HFFc6 (cell line): ENCODE data around the gene FILIP1L. TPM values are rescaled to one million over a fixed set of nuclear protein-coding genes. Genes with fewer than 3 reads are reported as not detected.

Experiments used
- DNase-seq: peaks from one replicate; pipeline ENCODE4 v3.0.0-alpha.2; 2018
- H3K27ac Mint-ChIP-seq: 2 replicates; pipeline ENCODE4 v1.8.0; 2020; ENCODE audit warnings: mild to moderate bottlenecking, mixed read lengths
- H3K27me3 Mint-ChIP-seq: 2 replicates; pipeline ENCODE4 v1.8.0; 2021; ENCODE audit warnings: mild to moderate bottlenecking, moderate library complexity, mixed read lengths; ENCODE audit not compliant: insufficient read depth
- H3K36me3 Mint-ChIP-seq: 2 replicates; pipeline ENCODE4 v1.8.0; 2021; ENCODE audit warnings: low read depth, mixed read lengths
- H3K4me1 Mint-ChIP-seq: 2 replicates; pipeline ENCODE4 v1.8.0; 2020; ENCODE audit warnings: low read depth, mixed read lengths
- H3K4me3 Mint-ChIP-seq: 2 replicates; pipeline ENCODE4 v1.8.0; 2020; ENCODE audit warnings: mild to moderate bottlenecking, moderate library complexity, mixed read lengths
- H3K9me3 Mint-ChIP-seq: 2 replicates; pipeline ENCODE4 v1.8.0; 2020; ENCODE audit warnings: mild to moderate bottlenecking, mixed read lengths
- total RNA-seq, 6 experiments: library from RNA; stranded (reverse); fragmentation: NEBNext Ultra II Directional; extraction: Animal tissue kit (Norgen Biotek cat#: 25700); gene quantifications; 2 replicates in 1 of 6; 3 replicates in 5 of 6; pipeline ENCODE4 v1.2.3, GENCODE V29; 2021
- TF ChIP-seq, protein P1 (sequence below): fragments of 200-600 bp; sonication (generic); IDR thresholded peaks from 2 replicates; pipeline ENCODE4 v1.5.0; 2021; ENCODE audit warnings: antibody characterized with exemption, mild to moderate bottlenecking

FILIP1L gene
- total RNA-seq, 6 experiments from 2014 or later = 37.8 to 54.7 (median 48.2) TPM

DNA sequence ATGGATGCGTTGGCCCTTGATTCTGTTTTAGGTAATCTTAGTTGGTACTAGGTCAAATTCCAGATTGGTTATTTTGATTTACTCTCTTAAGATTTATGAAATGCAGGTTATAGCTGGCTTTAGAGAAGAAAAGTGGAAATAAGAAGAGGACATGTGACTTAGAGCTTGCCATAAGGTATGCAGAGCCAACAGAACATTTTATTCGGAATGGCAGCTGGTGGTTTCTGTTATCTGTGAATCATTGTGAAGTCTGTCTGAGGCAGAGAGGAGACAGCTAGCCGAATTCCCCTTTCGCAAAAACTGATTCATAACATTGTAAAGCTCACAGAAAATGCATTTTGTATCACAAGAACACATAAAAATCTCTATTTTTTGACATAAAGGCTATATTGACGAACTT lies 82.1 kb downstream of the FILIP1L start:
- peak overlapping the region; percentile 57 for H3K4me3 Mint-ChIP-seq
- peaks cover 29% of the 10 kb centered on the region for H3K4me1 Mint-ChIP-seq

DNA sequence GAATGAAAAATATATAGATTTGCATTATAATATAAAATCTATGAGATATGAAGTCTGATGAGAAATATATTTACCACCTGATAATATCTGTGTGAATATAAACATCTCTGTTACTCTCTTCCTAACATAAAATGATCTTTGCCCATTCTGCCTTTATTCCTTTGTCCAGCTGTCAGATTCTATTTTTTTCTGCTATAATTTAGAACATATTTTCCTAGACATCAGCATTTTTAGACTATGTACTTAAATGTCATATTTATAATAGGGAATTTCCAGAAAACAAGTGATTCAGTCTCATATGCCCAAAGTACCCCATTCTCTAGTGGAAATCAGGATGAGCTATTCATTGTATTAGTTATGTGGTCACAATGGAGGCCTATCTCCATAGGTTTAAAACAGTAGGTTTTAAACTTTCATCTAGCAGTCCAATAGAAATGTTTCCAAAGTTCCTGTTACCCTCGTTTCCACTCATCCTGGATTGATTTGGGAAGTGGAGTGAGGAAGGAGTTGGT lies 83.3 kb downstream of the FILIP1L start:
- H3K4me3 Mint-ChIP-seq = no peak overlapping the region
- no peaks in the 10 kb centered on the region for H3K27me3 Mint-ChIP-seq
- no peaks in the 10 kb centered on the region for H3K9me3 Mint-ChIP-seq
- TF ChIP-seq, protein P1, sequence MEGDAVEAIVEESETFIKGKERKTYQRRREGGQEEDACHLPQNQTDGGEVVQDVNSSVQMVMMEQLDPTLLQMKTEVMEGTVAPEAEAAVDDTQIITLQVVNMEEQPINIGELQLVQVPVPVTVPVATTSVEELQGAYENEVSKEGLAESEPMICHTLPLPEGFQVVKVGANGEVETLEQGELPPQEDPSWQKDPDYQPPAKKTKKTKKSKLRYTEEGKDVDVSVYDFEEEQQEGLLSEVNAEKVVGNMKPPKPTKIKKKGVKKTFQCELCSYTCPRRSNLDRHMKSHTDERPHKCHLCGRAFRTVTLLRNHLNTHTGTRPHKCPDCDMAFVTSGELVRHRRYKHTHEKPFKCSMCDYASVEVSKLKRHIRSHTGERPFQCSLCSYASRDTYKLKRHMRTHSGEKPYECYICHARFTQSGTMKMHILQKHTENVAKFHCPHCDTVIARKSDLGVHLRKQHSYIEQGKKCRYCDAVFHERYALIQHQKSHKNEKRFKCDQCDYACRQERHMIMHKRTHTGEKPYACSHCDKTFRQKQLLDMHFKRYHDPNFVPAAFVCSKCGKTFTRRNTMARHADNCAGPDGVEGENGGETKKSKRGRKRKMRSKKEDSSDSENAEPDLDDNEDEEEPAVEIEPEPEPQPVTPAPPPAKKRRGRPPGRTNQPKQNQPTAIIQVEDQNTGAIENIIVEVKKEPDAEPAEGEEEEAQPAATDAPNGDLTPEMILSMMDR = no peak
- no peaks in the 10 kb centered on the region for H3K36me3 Mint-ChIP-seq
- H3K27ac Mint-ChIP-seq = no peak overlapping the region
- DNase-seq = no peak
- H3K4me1 Mint-ChIP-seq = peaks cover 29% of the 10 kb centered on the region

More for the DNA sequence above, 82.1 kb downstream of the FILIP1L start:
- Mint-ChIP-seq H3K27ac (peak overlapping the region; percentile 51), H3K9me3 (no peaks in the 10 kb centered on the region), H3K27me3 (no peaks in the 10 kb centered on the region), H3K36me3 (no peaks in the 10 kb centered on the region)
- TF ChIP-seq, protein P1 = no peak
- peak; percentile 66 for DNase-seq

DNA sequence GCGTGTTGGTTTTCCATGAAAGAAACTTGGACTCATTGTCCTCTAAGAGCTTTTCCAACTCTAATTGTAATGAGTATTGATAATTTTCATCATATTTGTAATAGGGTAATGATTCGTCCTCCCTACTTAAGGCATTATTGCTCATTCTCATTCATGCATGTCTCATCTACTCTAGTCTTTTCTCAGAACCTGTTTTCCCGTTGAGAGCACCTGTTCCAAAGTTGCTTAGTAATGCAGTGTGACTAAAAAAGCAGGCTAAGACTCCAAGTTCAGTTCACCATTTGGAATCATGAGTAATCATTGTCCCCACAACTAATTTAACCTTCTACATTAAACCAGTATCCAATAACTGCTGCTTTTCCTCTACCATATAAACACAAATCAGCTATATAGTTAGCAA lies 84.0 kb downstream of the FILIP1L start:
- no peak for DNase-seq
- Mint-ChIP-seq H3K4me3 (no peak overlapping the region), H3K36me3 (no peaks in the 10 kb centered on the region), H3K27ac (no peak overlapping the region), H3K9me3 (no peaks in the 10 kb centered on the region), H3K27me3 (no peaks in the 10 kb centered on the region), H3K4me1 (peaks cover 29% of the 10 kb centered on the region)
- TF ChIP-seq, protein P1 = no peak

DNA sequence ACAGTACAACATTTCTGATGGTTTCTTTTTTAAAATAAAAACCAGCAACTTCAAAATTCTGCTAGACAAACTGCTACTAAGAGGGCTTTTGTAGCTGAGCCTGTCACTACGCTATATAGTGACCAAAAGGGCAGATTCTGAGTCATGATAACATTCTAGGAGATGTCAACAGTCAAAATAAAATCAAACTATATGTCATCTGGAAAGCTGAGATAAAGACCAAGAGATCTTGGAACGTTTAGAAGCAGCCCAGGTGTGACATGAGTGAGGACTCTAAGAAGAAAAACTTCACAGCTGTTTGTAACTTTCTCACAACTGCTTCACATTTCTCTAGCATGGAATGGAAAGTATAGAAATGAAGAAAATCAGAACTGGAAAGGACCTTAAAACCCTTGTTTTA lies 84.6 kb downstream of the FILIP1L start:
- no peak for DNase-seq
- TF ChIP-seq, protein P1 = no peak
- Mint-ChIP-seq H3K4me3 (no peak overlapping the region), H3K27ac (no peak overlapping the region), H3K4me1 (peaks cover 34% of the 10 kb centered on the region), H3K9me3 (no peaks in the 10 kb centered on the region), H3K27me3 (no peaks in the 10 kb centered on the region), H3K36me3 (no peaks in the 10 kb centered on the region)

DNA sequence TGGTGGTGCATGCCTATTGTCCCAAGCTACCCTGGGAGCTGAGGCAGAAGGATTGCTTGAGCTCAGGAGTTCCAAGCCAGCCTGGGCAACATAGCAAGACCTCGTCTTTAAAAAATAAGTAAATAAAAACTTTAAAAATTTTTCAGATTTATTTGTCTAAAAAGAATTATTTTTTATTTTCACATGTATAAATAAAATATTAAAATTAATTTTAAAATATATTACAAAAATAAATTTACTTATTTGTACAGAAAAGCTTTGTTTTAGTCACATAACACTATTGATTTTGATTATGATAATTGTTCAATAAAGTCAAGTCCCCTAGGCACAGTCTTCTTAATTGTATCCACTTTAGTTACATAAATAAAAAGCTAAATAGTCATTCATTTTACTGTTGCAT lies 85.2 kb downstream of the FILIP1L start:
- H3K4me3 Mint-ChIP-seq = no peak overlapping the region
- H3K4me1 Mint-ChIP-seq = peaks cover 34% of the 10 kb centered on the region
- no peak for DNase-seq
- H3K27ac Mint-ChIP-seq = no peak overlapping the region
- TF ChIP-seq, protein P1 = no peak
- no peaks in the 10 kb centered on the region for H3K9me3 Mint-ChIP-seq
- H3K27me3 Mint-ChIP-seq = no peaks in the 10 kb centered on the region
- H3K36me3 Mint-ChIP-seq = no peaks in the 10 kb centered on the region

DNA sequence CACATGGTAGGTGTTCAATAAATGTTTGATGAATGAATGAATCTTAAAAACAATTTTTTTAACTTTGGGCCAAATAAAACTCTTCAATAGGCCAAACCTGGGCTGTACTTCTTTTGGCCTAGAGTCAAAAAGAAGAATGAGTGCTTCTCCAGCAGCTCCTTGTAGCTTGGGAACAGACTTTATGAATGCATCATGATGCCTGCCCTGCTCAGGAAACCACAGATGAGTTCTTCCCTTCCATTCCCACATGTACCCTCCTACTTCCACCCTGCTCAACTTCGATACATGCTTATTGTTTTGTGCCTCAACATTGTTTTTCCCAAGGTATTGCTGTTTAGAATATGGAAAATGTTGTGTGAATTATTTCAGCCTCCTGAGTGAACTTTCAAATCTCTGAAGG lies 87.0 kb downstream of the FILIP1L start:
- peaks cover 34% of the 10 kb centered on the region for H3K4me1 Mint-ChIP-seq
- no peak for DNase-seq
- TF ChIP-seq, protein P1 = no peak
- no peak overlapping the region for H3K27ac Mint-ChIP-seq
- no peak overlapping the region for H3K4me3 Mint-ChIP-seq
- H3K36me3 Mint-ChIP-seq = no peaks in the 10 kb centered on the region
- no peaks in the 10 kb centered on the region for H3K27me3 Mint-ChIP-seq
- no peaks in the 10 kb centered on the region for H3K9me3 Mint-ChIP-seq
